ENCODE measurements around the gene BACH2.

The BACH2 gene

GRCh38 chr6:90284236-90285041 lies 12.2 kb downstream of the BACH2 start:
- in situ Hi-C loops (cut with HindIII; ENCODE audit: low sequenced_read_pairs), result loop anchor here (25.0 kb wide), 1 partner anchor 297 kb away; no protein-coding TSS in a partner anchor

GRCh38 chr6:90282265-90282664 lies 14.4 kb downstream of the BACH2 start:
- in situ Hi-C loops (cut with HindIII; ENCODE audit: low sequenced_read_pairs), result loop anchor here (25.0 kb wide), 1 partner anchor 295 kb away; no protein-coding TSS in a partner anchor

- in situ Hi-C loops (cut with HindIII; ENCODE audit: low sequenced_read_pairs), result loop anchor here (25.0 kb wide), 1 partner anchor 291 kb away; no protein-coding TSS in a partner anchor
Measured at GRCh38 chr6:90278129-90278528, 18.5 kb downstream of the BACH2 start.

- in situ Hi-C loops (cut with HindIII; ENCODE audit: low sequenced_read_pairs), result loop anchor here (25.0 kb wide), 1 partner anchor 290 kb away; no protein-coding TSS in a partner anchor
Measured at GRCh38 chr6:90277302-90278011, 19.2 kb downstream of the BACH2 start.

DNA sequence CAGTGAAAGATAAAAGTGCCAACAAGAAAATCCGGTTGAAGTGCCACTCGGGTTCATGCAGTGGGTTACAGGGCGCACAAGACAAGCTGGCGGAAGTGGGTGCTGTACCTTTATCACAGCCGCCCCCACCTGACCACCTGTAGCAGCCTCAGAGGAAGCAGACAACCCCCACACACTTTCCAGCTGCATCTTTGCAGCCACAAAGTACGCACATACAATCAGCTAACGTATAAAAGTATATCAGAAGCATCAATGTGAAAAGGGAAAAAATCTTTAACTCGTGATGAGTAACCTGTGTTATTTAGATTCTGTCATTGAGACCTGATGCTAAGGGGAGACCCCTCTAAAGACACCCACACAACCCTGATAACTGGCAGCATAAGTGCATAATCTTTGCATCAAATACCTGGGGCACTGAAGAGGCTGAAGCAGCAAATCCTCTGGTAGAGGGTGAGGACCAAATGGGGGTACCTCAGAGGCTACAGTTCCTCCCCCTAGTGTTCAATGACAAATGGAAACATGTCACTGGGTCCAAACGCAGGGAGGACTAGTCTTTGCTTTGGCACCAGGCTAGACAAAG lies 22.1 kb downstream of the BACH2 start:
- in situ Hi-C loops (cut with HindIII; ENCODE audit: low sequenced_read_pairs), result loop anchor here (25.0 kb wide), 1 partner anchor 287 kb away; no protein-coding TSS in a partner anchor

DNA sequence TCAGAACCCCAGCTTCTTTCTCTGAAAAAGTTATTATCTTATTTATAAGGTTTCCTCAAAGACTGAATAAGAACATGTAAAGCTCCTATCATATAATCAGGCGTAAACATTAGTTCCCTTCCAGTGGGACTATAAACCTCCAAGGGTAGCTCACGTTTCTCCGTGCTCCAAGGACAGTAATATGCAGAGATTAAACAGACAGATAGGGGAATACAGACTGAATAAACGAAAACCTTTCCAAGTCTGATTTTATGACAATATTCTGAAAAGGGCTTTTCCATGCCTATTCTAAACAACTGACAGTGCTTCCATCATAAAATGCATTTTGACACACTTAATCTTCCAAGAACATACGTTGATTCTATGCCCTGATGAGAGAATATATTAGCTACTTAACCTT lies 22.8 kb downstream of the BACH2 start:
- in situ Hi-C loops (cut with HindIII; ENCODE audit: low sequenced_read_pairs), result no loop called here

DNA sequence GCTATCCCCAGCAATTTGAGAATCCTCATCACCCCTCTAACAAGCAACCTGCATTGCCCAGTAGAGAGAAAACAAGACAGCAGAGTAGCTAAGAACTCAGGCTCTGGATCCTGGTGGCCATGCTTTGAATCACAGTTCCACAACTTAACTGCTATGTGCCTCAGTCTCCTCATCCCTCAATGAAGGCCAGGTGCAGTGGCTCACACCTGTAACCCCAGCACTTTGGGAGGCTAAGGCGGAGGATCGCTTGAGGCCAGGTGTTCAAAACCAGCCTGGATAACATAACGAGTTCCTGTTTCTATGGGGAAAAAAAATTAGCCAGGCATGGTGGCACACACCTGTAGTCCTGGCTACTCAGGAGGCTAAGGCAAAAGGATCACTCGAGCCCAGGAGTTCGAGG lies 23.7 kb downstream of the BACH2 start:
- in situ Hi-C loops (cut with HindIII; ENCODE audit: low sequenced_read_pairs), result no loop called here

DNA sequence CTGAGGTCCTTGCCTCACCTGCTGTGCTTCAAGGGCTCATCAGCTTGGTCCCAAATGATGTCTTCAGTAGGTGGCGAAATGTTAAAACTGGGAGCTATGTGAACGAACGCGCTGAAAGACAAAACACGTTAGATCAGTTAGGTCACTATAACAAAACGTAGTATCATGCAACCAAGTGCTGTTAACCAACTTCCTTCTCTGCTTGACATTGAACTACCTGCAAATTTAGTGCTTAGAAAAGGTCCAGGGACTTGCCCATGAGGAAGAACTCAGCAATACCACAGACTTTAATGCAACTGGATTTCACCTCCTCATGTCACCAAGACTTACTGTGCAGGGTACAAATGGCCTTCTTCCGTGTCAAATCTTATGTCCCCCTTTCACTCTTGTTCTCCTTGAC lies 24.8 kb downstream of the BACH2 start:
- in situ Hi-C loops (cut with HindIII; ENCODE audit: low sequenced_read_pairs), result no loop called here

DNA sequence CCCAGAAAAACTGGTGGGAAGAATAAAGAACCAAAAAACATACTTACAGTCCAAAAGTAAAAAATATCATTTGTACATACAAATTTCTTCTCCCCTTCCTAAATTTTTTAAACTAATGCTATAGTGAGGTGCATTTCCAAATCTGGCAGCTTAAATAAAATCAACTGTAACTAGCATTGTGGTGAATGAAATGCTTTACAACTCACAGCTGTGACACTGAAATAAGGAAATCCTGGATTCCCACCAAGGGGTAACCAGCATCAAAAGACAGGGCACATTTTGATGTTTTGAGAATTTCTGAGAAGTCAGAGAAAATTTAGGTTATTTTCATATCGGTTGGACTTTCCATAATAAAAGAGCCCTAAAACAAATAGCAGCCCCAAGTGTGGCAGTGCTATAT lies 27.3 kb downstream of the BACH2 start:
- in situ Hi-C loops (cut with HindIII; ENCODE audit: low sequenced_read_pairs), result no loop called here

DNA sequence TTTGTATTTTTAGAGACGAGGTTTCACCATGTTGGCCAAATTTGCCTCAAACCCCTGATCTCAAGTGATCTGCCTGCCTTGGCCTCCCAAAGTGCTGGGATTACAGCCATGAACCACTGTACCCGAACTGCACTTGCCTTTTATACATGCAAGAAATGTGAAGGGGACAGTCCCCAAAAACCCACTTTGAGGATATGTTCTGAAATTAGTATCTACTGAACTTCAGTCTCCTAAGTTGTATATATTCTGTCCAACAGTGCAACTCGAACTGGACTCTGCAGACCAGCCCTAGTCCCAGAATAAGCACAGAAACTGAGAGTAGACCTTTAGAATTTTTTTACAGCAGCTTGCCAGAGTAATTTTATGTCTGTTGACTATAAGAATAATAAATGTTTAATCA lies 28.5 kb downstream of the BACH2 start:
- in situ Hi-C loops (cut with HindIII; ENCODE audit: low sequenced_read_pairs), result no loop called here

DNA sequence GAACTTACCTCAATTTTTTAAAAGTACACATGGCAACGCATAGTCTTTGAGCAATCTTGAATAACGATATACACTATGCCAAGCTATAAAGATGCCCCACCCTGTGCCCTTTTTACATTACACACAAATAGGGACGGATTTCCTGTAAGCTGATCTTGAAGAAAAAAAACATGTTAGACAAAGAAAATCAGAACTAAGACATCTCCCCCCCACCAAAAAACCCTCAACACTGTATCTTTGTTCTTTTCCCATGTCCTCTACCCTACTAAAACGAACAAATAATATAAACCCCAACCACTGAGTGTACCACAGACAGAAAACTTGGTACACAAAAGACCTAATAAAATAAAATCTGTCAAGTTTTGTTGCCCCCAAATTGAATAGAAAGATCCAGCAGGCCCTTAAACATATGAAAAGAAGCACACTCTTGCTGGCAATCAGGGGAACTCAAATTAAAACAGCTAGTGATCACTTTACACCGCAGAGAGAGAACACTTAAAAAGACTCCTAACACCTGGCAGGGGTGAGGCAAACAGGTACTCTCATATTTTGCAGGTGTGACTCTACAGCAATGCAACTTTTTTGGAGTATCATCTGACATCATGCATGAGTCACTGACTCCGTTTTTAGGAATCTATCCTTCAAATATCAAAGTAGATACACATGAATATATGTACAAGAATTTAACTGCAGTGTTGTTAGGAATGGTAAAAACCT lies 29.6 kb downstream of the BACH2 start:
- in situ Hi-C loops (cut with HindIII; ENCODE audit: low sequenced_read_pairs), result no loop called here

- in situ Hi-C loops (cut with HindIII; ENCODE audit: low sequenced_read_pairs), result no loop called here
Measured at GRCh38 chr6:90264561-90264960, 32.1 kb downstream of the BACH2 start.

- in situ Hi-C loops (cut with HindIII; ENCODE audit: low sequenced_read_pairs), result no loop called here
Measured at GRCh38 chr6:90263633-90264032, 33.0 kb downstream of the BACH2 start.

- in situ Hi-C loops (cut with HindIII; ENCODE audit: low sequenced_read_pairs), result no loop called here
Measured at GRCh38 chr6:90261801-90262200, 34.8 kb downstream of the BACH2 start.

- in situ Hi-C loops (cut with HindIII; ENCODE audit: low sequenced_read_pairs), result no loop called here
Measured at GRCh38 chr6:90257486-90257738, 39.2 kb downstream of the BACH2 start.

GRCh38 chr6:90256698-90257485 lies 39.8 kb downstream of the BACH2 start:
- in situ Hi-C loops (cut with HindIII; ENCODE audit: low sequenced_read_pairs), result no loop called here

DNA sequence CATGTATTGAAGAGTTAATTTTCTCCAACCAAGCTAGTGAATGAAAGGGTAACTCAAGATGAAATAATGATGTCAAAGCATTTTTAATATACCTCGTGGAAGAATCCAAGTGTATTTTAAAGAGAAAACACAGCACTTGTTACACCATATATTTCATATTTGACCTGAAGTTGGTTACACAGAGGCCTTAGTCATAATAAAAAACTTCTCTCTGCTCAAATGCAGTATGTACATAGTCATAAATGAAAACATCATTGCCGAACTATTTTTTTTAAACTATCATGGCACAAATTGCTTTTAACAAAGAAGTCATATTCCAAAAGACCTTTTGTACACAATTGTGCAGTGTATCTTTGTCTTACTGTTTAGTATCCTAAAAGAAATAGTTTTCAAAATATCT lies 43.0 kb downstream of the BACH2 start:
- in situ Hi-C loops (cut with HindIII; ENCODE audit: low sequenced_read_pairs), result no loop called here

GRCh38 chr6:90251295-90251992 lies 45.2 kb downstream of the BACH2 start:
- in situ Hi-C loops (cut with HindIII; ENCODE audit: low sequenced_read_pairs), result no loop called here

DNA sequence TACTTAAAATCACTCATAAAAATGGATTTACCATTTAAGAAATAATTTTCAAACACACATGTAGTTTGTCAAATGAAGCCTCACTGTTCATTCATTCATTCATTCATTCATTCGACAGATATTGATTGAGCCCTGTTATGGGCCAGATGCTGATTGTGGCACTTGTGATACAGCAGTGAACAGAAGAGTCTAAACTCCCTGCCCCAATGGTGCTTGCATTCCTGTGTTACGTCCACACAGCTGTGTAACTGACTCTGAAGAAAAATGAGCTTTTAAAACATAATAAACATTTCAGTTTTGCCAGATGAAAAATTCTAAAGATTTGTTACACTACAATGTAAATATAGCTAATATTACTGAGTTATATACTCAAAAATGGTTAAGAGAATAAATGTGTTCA lies 46.2 kb downstream of the BACH2 start:
- in situ Hi-C loops (cut with HindIII; ENCODE audit: low sequenced_read_pairs), result no loop called here

DNA sequence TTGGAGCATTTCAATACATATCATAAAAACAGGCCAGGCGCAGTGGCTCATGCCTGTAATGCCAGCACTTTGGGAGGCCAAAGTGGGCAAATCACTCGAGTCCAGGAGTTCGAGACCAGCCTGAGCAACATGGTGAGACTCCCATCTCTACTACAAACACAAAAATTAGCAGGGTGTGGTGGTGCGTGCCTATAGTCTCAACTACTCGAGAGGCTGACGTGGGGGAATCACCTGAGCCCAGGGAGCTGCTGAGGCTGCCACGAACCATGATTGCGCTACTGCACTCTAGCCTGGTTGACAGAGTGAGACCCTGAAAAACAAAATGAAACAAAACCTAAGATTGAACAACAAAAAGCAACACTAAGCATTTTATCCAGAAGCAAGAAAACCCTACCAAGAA lies 47.2 kb downstream of the BACH2 start:
- in situ Hi-C loops (cut with HindIII; ENCODE audit: low sequenced_read_pairs), result no loop called here

Measured in DLD1 (cell line).